Panc1 (cell line): ENCODE results near the gene CHKB. TPM values are rescaled to one million over a fixed set of nuclear protein-coding genes. Genes with fewer than 3 reads are reported as not detected.

ENCODE experiments used
- ATAC-seq: fragments of 200-7000 bp; cut with Tn5 transposase; 2 replicates; pipeline ENCODE4 v1.9.1; 2020; ENCODE audit warnings: mild to moderate bottlenecking, moderate library complexity
- BruUV-seq: library from RNA; stranded (reverse); fragments of 400-500 nt; replicated peaks from 2 replicates; lab custom pipeline; 2021; lab: Mats Ljungman, UMichigan
- CTCF ChIA-PET: fragments of 300-600 bp; sonication (Branson Sonifier 250); formaldehyde crosslinking; loops from one replicate; lab custom pipeline; 2022; ENCODE audit warnings: antibody characterized with exemption; lab: Charles Lee
- POLR2A ChIA-PET: fragments of 300-600 bp; sonication (Branson Sonifier 250); formaldehyde crosslinking; loops from one replicate; lab custom pipeline; 2022; ENCODE audit warnings: antibody characterized with exemption; lab: Charles Lee
- DNase-seq: peaks from one replicate; pipeline ENCODE4 v3.0.0-alpha.2; 2010; ENCODE audit warnings: low read depth, low spot score
- H3K27ac ChIP-seq: 2 replicates; pipeline ENCODE4 v1.5.1; 2011; ENCODE audit warnings: mild to moderate bottlenecking, low read length, inconsistent platforms
- H3K27me3 ChIP-seq: fragments of 200-500 bp; sonication (Bioruptor generic); 2 replicates; pipeline ENCODE4 v1.6.0; 2014; ENCODE audit warnings: low read length, inconsistent platforms; ENCODE audit not compliant: control insufficient read depth, insufficient read depth
- H3K36me3 ChIP-seq: fragments of 200-500 bp; sonication (Bioruptor generic); 2 replicates; pipeline ENCODE4 v1.5.1; 2014; ENCODE audit warnings: inconsistent platforms, mild to moderate bottlenecking, low read length, moderate library complexity; ENCODE audit not compliant: control insufficient read depth, insufficient read depth
- H3K4me1 ChIP-seq: 2 replicates; pipeline ENCODE4 v1.5.1; 2011; ENCODE audit warnings: inconsistent platforms, mild to moderate bottlenecking, low read length, moderate library complexity; ENCODE audit not compliant: control insufficient read depth, insufficient read depth
- H3K4me3 ChIP-seq, 2 experiments: 2 replicates each; pipeline ENCODE4 v1.5.1; 2011 to 2012; ENCODE audit warnings: low read depth in 2 of 2, low read length in 2 of 2, mild to moderate bottlenecking in 2 of 2, inconsistent platforms in 1 of 2, moderate library complexity in 1 of 2
- H3K9me3 ChIP-seq: fragments of 200-500 bp; sonication (Bioruptor generic); 2 replicates; pipeline ENCODE4 v1.5.1; 2014; ENCODE audit warnings: low read depth, mild to moderate bottlenecking, inconsistent platforms, low read length, moderate library complexity; ENCODE audit not compliant: control insufficient read depth, insufficient read depth
- POLR2AphosphoS5 ChIP-seq: IDR thresholded peaks from 2 replicates; pipeline ENCODE4 v1.6.1; 2012; ENCODE audit warnings: mild to moderate bottlenecking, low read depth, low read length, moderate library complexity
- SIN3A ChIP-seq: IDR thresholded peaks from 2 replicates; pipeline ENCODE4 v1.6.1; 2012; ENCODE audit warnings: low read depth, mild to moderate bottlenecking, low read length, moderate library complexity, borderline replicate concordance; ENCODE audit not compliant: insufficient read depth
- TCF7L2 ChIP-seq: IDR thresholded peaks from 2 replicates; pipeline ENCODE4 v1.6.1; 2011; ENCODE audit warnings: mild to moderate bottlenecking, low read depth, low read length, inconsistent platforms
- in situ Hi-C: cut with HindIII; loops from 2 replicates; pipeline ENCODE4 v1.10.0; 2016; ENCODE audit warnings: low sequenced_read_pairs, low pct_unique_long_range_greater_than_20kb
- intact Hi-C: fragments of 100-400 bp; cut with micrococcal nuclease; formaldehyde crosslinking; loops from one replicate; pipeline ENCODE4 v1.10.0; 2022; ENCODE audit not compliant: unreplicated experiment
- total RNA-seq: library from RNA; stranded (reverse); gene quantifications from one replicate; pipeline ENCODE4 v1.2.1, GENCODE V29; 2021; ENCODE audit not compliant: unreplicated experiment
- TF ChIP-seq, protein P1 (sequence below): fragments of 450-650 bp; IDR thresholded peaks from 2 replicates; pipeline ENCODE4 v1.5.1; 2017; ENCODE audit warnings: mild to moderate bottlenecking
- TF ChIP-seq, protein P2 (sequence below), 2 experiments: IDR thresholded peaks; 2 replicates each; pipeline ENCODE4 v1.6.1; 2011 to 2012; ENCODE audit warnings: low read depth in 2 of 2, control low read depth in 1 of 2, low read length in 1 of 2, mild to moderate bottlenecking in 1 of 2, moderate library complexity in 1 of 2; ENCODE audit not compliant: insufficient read depth in 1 of 2

CHKB gene
- total RNA-seq, 1 experiment from 2014 or later, result 43.5 TPM

- no peak for DNase-seq
- Histone ChIP-seq H3K27me3 (no peaks in the 10 kb centered on the region), H3K4me1 (0 out of 2 replicates have a peak, but pooled peaks cover 2% of the 10 kb centered on the region), H3K27ac (no peak overlapping the region), H3K4me3 (no peak overlapping the region; a peak in 1 of 4 replicates), H3K9me3 (no peaks in the 10 kb centered on the region), H3K36me3 (no peaks in the 10 kb centered on the region)
- intact Hi-C loops (no loop called here), in situ Hi-C loops (no loop called here)
- ChIA-PET CTCF (no interaction called here), POLR2A (no interaction called here)
- ATAC-seq, result no peak
- TF ChIP-seq, protein P1, sequence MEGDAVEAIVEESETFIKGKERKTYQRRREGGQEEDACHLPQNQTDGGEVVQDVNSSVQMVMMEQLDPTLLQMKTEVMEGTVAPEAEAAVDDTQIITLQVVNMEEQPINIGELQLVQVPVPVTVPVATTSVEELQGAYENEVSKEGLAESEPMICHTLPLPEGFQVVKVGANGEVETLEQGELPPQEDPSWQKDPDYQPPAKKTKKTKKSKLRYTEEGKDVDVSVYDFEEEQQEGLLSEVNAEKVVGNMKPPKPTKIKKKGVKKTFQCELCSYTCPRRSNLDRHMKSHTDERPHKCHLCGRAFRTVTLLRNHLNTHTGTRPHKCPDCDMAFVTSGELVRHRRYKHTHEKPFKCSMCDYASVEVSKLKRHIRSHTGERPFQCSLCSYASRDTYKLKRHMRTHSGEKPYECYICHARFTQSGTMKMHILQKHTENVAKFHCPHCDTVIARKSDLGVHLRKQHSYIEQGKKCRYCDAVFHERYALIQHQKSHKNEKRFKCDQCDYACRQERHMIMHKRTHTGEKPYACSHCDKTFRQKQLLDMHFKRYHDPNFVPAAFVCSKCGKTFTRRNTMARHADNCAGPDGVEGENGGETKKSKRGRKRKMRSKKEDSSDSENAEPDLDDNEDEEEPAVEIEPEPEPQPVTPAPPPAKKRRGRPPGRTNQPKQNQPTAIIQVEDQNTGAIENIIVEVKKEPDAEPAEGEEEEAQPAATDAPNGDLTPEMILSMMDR, result no peak
- TF ChIP-seq TCF7L2 (no peak), POLR2AphosphoS5 (no peak), SIN3A (no peak)
- TF ChIP-seq, protein P2, sequence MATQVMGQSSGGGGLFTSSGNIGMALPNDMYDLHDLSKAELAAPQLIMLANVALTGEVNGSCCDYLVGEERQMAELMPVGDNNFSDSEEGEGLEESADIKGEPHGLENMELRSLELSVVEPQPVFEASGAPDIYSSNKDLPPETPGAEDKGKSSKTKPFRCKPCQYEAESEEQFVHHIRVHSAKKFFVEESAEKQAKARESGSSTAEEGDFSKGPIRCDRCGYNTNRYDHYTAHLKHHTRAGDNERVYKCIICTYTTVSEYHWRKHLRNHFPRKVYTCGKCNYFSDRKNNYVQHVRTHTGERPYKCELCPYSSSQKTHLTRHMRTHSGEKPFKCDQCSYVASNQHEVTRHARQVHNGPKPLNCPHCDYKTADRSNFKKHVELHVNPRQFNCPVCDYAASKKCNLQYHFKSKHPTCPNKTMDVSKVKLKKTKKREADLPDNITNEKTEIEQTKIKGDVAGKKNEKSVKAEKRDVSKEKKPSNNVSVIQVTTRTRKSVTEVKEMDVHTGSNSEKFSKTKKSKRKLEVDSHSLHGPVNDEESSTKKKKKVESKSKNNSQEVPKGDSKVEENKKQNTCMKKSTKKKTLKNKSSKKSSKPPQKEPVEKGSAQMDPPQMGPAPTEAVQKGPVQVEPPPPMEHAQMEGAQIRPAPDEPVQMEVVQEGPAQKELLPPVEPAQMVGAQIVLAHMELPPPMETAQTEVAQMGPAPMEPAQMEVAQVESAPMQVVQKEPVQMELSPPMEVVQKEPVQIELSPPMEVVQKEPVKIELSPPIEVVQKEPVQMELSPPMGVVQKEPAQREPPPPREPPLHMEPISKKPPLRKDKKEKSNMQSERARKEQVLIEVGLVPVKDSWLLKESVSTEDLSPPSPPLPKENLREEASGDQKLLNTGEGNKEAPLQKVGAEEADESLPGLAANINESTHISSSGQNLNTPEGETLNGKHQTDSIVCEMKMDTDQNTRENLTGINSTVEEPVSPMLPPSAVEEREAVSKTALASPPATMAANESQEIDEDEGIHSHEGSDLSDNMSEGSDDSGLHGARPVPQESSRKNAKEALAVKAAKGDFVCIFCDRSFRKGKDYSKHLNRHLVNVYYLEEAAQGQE (IDR thresholded peaks at IDR 0.05; ENCODE audit: insufficient read depth in 1 of 2, low read depth in 2 of 2, low read length in 1 of 2), result no peak
- no TSS peak for BruUV-seq
Observed at GRCh38 chr22:50584106-50585096, 1.8 kb upstream of the CHKB start.

- 0 out of 2 replicates have a peak, but pooled peaks have one; percentile 75 for TF ChIP-seq SIN3A
- no peak for TF ChIP-seq TCF7L2
- Histone ChIP-seq H3K4me1 (0 out of 2 replicates have a peak, but pooled peaks cover 2% of the 10 kb centered on the region), H3K36me3 (no peaks in the 10 kb centered on the region), H3K27ac (peak overlapping the region; percentile 83), H3K4me3 (peak overlapping the region; percentile 67 to 68), H3K9me3 (no peaks in the 10 kb centered on the region), H3K27me3 (no peaks in the 10 kb centered on the region)
- ChIA-PET POLR2A (no interaction called here), CTCF (no interaction called here)
- intact Hi-C loops, result no loop called here
- ATAC-seq, result peak; percentile 59
- DNase-seq, result no peak
- in situ Hi-C loops, result no loop called here
- no TSS peak for BruUV-seq
Observed at GRCh38 chr22:50583294-50583861, 729 bp upstream of the CHKB start.
